Lung microvascular endothelial cell (primary cell): Measurements from ENCODE around the gene WNT3A. TPM values are rescaled to one million over a fixed set of nuclear protein-coding genes. Genes with fewer than 3 reads are reported as not detected.

Experiments used
- total RNA-seq: library from RNA; depleted of rRNA; stranded (reverse); fragments of >200 nt; gene quantifications from 2 replicates; pipeline ENCODE4 v1.2.1, GENCODE V29; 2014

WNT3A gene
- total RNA-seq, 1 donor from 2014 or later, result not detected

Other genes starting within 250 kb of the WNT3A start
- gene PRSS38, start 191.3 kb upstream of the WNT3A start, total RNA-seq, result not detected in 2 replicates
- 0.87 and 0.99 TPM in 2 replicates for gene WNT9A, start 59.1 kb upstream of the WNT3A start, total RNA-seq
- gene ARF1, start 75.7 kb downstream of the WNT3A start, total RNA-seq, result 205 and 292 TPM in 2 replicates
- 6.5 and 8.1 TPM in 2 replicates for gene C1orf35, start 96.3 kb downstream of the WNT3A start, total RNA-seq
- gene MRPL55, start 102.3 kb downstream of the WNT3A start, total RNA-seq, result 35.7 and 47.4 TPM in 2 replicates
- 590 and 952 TPM in 2 replicates for gene GUK1, start 133.3 kb downstream of the WNT3A start, total RNA-seq
- gene GJC2, start 142.9 kb downstream of the WNT3A start, total RNA-seq, result 6.5 and 18.3 TPM in 2 replicates
- gene IBA57, start 158.8 kb downstream of the WNT3A start, total RNA-seq, result 4.6 and 8.9 TPM in 2 replicates
- gene OBSCN, start 201.0 kb downstream of the WNT3A start, total RNA-seq, result 2.2 and 9.5 TPM in 2 replicates